OCI-M2 (cell line): ENCODE results near the gene TBK1.

Source experiments
- DNase-seq: peaks from one replicate; lab custom pipeline; 2025; ENCODE audit not compliant: unreplicated experiment; lab: John Stamatoyannopoulos, UW

TBK1 gene

GRCh38 chr12:64451687-64452558 lies at the start of gene TBK1:
TBK1 (plus strand) TSS chr12:64452120; CDS start chr12:64455871, 3,751 bp downstream.
- peak; percentile 16 for DNase-seq

GRCh38 chr12:64402181-64402580 lies 49.7 kb upstream of the TBK1 start:
- DNase-seq = no peak

- DNase-seq = peak; percentile 33
Observed at GRCh38 chr12:64403707-64404469, 48.0 kb upstream of the TBK1 start, which contains the start of gene XPOT. XPOT (plus strand) TSS chr12:64404392; CDS start chr12:64410036, 5,644 bp downstream.

GRCh38 chr12:64404470-64405256 lies 47.3 kb upstream of the TBK1 start:
- DNase-seq = peak; percentile 8

GRCh38 chr12:64407342-64408223 lies 44.3 kb upstream of the TBK1 start:
- no peak for DNase-seq

- no peak for DNase-seq
Observed at GRCh38 chr12:64411427-64411826, 40.5 kb upstream of the TBK1 start.

- no peak for DNase-seq
Observed at GRCh38 chr12:64412459-64412858, 39.5 kb upstream of the TBK1 start.

GRCh38 chr12:64413884-64414283 lies 38.0 kb upstream of the TBK1 start:
- no peak for DNase-seq

- DNase-seq = no peak
Observed at GRCh38 chr12:64418209-64418608, 33.7 kb upstream of the TBK1 start.

- DNase-seq = no peak
Observed at GRCh38 chr12:64419696-64420095, 32.2 kb upstream of the TBK1 start.

GRCh38 chr12:64427988-64428387 lies 23.9 kb upstream of the TBK1 start:
- DNase-seq = no peak

GRCh38 chr12:64428956-64429355 lies 23.0 kb upstream of the TBK1 start:
- DNase-seq = no peak

- no peak for DNase-seq
Observed at GRCh38 chr12:64430886-64431285, 21.0 kb upstream of the TBK1 start.

- DNase-seq = no peak
Observed at GRCh38 chr12:64431791-64432190, 20.1 kb upstream of the TBK1 start.

- DNase-seq = no peak
Observed at GRCh38 chr12:64433915-64434314, 18.0 kb upstream of the TBK1 start.

GRCh38 chr12:64440100-64440499 lies 11.8 kb upstream of the TBK1 start:
- DNase-seq = no peak

GRCh38 chr12:64445490-64445889 lies 6.4 kb upstream of the TBK1 start:
- no peak for DNase-seq

GRCh38 chr12:64446295-64446694 lies 5.6 kb upstream of the TBK1 start:
- no peak for DNase-seq

- DNase-seq = no peak
Observed at GRCh38 chr12:64450057-64450640, 1.8 kb upstream of the TBK1 start.
